Stimulated activated naive CD8-positive, alpha-beta T cell treated with anti-CD3 and anti-CD28 coated beads, Interleukin-15, Interleukin-2, amounts not matched to agents 100 ng/mL and 50 ng/mL, for 24 hours (primary cell): ENCODE measurements around the gene KRT39.

Experiments used
- H3K27ac Mint-ChIP-seq: one replicate; pipeline ENCODE4 v1.8.0; 2021; ENCODE audit warnings: mild to moderate bottlenecking, mixed read lengths
- H3K27me3 Mint-ChIP-seq: one replicate; pipeline ENCODE4 v1.8.0; 2021; ENCODE audit warnings: mixed read lengths
- H3K36me3 Mint-ChIP-seq: one replicate; pipeline ENCODE4 v1.8.0; 2021; ENCODE audit warnings: low read depth, mixed read lengths
- H3K4me1 Mint-ChIP-seq: one replicate; pipeline ENCODE4 v1.8.0; 2021; ENCODE audit warnings: low read depth, mixed read lengths
- H3K4me3 Mint-ChIP-seq: one replicate; pipeline ENCODE4 v1.8.0; 2021; ENCODE audit warnings: mild to moderate bottlenecking, mixed read lengths
- H3K9me3 Mint-ChIP-seq: one replicate; pipeline ENCODE4 v1.8.0; 2021; ENCODE audit warnings: mixed read lengths

KRT39 gene

GRCh38 chr17:40995116-40995515 lies 28.4 kb upstream of the KRT39 start:
- H3K9me3 Mint-ChIP-seq, result no peaks in the 10 kb centered on the region
- H3K4me1 Mint-ChIP-seq, result no peaks in the 10 kb centered on the region
- peaks cover 54% of the 10 kb centered on the region for H3K27me3 Mint-ChIP-seq
- no peak overlapping the region for H3K4me3 Mint-ChIP-seq
- no peak overlapping the region for H3K27ac Mint-ChIP-seq
- H3K36me3 Mint-ChIP-seq, result no peaks in the 10 kb centered on the region

GRCh38 chr17:40993839-40994238 lies 27.1 kb upstream of the KRT39 start, which contains the start of gene KRTAP3-3:
TSS of gene KRTAP3-3 (minus strand) at chr17:40994164. CDS start at chr17:40994097, 67 bp downstream.
- no peaks in the 10 kb centered on the region for H3K9me3 Mint-ChIP-seq
- no peak within 1 kb of the TSS for H3K27ac Mint-ChIP-seq
- no peaks in the 10 kb centered on the region for H3K36me3 Mint-ChIP-seq
- no peak within 1 kb of the TSS for H3K4me3 Mint-ChIP-seq
- H3K27me3 Mint-ChIP-seq, result peaks cover 46% of the 10 kb centered on the region
- H3K4me1 Mint-ChIP-seq, result no peaks in the 10 kb centered on the region

- Mint-ChIP-seq H3K4me1 (no peaks in the 10 kb centered on the region), H3K27me3 (peaks cover 42% of the 10 kb centered on the region), H3K4me3 (no peak overlapping the region), H3K36me3 (no peaks in the 10 kb centered on the region), H3K27ac (no peak overlapping the region), H3K9me3 (no peaks in the 10 kb centered on the region)
Observed at GRCh38 chr17:40993084-40993483, 26.3 kb upstream of the KRT39 start.

- H3K27ac Mint-ChIP-seq, result no peak overlapping the region
- no peaks in the 10 kb centered on the region for H3K9me3 Mint-ChIP-seq
- peaks cover 1% of the 10 kb centered on the region for H3K4me1 Mint-ChIP-seq
- peaks cover 39% of the 10 kb centered on the region for H3K27me3 Mint-ChIP-seq
- no peak overlapping the region for H3K4me3 Mint-ChIP-seq
- no peaks in the 10 kb centered on the region for H3K36me3 Mint-ChIP-seq
Observed at GRCh38 chr17:40992666-40993065, 25.9 kb upstream of the KRT39 start.

GRCh38 chr17:40986920-40987319 lies 20.2 kb upstream of the KRT39 start:
- Mint-ChIP-seq H3K4me3 (no peak overlapping the region), H3K27ac (no peak overlapping the region), H3K27me3 (peaks cover 19% of the 10 kb centered on the region), H3K9me3 (no peaks in the 10 kb centered on the region), H3K4me1 (peaks cover 3% of the 10 kb centered on the region), H3K36me3 (no peaks in the 10 kb centered on the region)

GRCh38 chr17:40984226-40984625 lies 17.5 kb upstream of the KRT39 start, which contains the start of gene KRT40:
TSS of gene KRT40 (minus strand) at chr17:40984326. CDS start at chr17:40984273, 53 bp downstream.
- no peaks in the 10 kb centered on the region for H3K36me3 Mint-ChIP-seq
- peaks cover 15% of the 10 kb centered on the region for H3K27me3 Mint-ChIP-seq
- H3K27ac Mint-ChIP-seq, result no peak within 1 kb of the TSS
- H3K4me3 Mint-ChIP-seq, result no peak within 1 kb of the TSS
- H3K9me3 Mint-ChIP-seq, result no peaks in the 10 kb centered on the region
- peaks cover 3% of the 10 kb centered on the region for H3K4me1 Mint-ChIP-seq

- Mint-ChIP-seq H3K4me1 (no peaks in the 10 kb centered on the region), H3K27ac (no peak overlapping the region), H3K4me3 (no peak overlapping the region), H3K9me3 (no peaks in the 10 kb centered on the region), H3K27me3 (peaks cover 15% of the 10 kb centered on the region), H3K36me3 (no peaks in the 10 kb centered on the region)
Observed at GRCh38 chr17:40981115-40981514, 14.4 kb upstream of the KRT39 start.

- Mint-ChIP-seq H3K36me3 (no peaks in the 10 kb centered on the region), H3K4me1 (no peaks in the 10 kb centered on the region), H3K9me3 (no peaks in the 10 kb centered on the region), H3K27ac (no peak overlapping the region), H3K4me3 (no peak overlapping the region), H3K27me3 (peaks cover 16% of the 10 kb centered on the region)
Observed at GRCh38 chr17:40980596-40980995, 13.8 kb upstream of the KRT39 start.

- Mint-ChIP-seq H3K4me1 (no peaks in the 10 kb centered on the region), H3K27ac (no peak overlapping the region), H3K27me3 (peaks cover 21% of the 10 kb centered on the region), H3K36me3 (no peaks in the 10 kb centered on the region), H3K4me3 (no peak overlapping the region), H3K9me3 (no peaks in the 10 kb centered on the region)
Observed at GRCh38 chr17:40980117-40980516, 13.4 kb upstream of the KRT39 start.

- Mint-ChIP-seq H3K27me3 (peaks cover 19% of the 10 kb centered on the region), H3K4me1 (no peaks in the 10 kb centered on the region), H3K36me3 (no peaks in the 10 kb centered on the region), H3K9me3 (no peaks in the 10 kb centered on the region), H3K27ac (no peak overlapping the region), H3K4me3 (no peak overlapping the region)
Observed at GRCh38 chr17:40978575-40979151, 11.9 kb upstream of the KRT39 start.

- no peaks in the 10 kb centered on the region for H3K9me3 Mint-ChIP-seq
- H3K4me1 Mint-ChIP-seq, result no peaks in the 10 kb centered on the region
- H3K27me3 Mint-ChIP-seq, result peaks cover 11% of the 10 kb centered on the region
- no peaks in the 10 kb centered on the region for H3K36me3 Mint-ChIP-seq
- no peak overlapping the region for H3K27ac Mint-ChIP-seq
- H3K4me3 Mint-ChIP-seq, result no peak overlapping the region
Observed at GRCh38 chr17:40975516-40975915, 8.8 kb upstream of the KRT39 start.

- H3K36me3 Mint-ChIP-seq, result no peaks in the 10 kb centered on the region
Observed at GRCh38 chr17:40974366-40974765, 7.6 kb upstream of the KRT39 start.

GRCh38 chr17:40967582-40967981 lies 834 bp upstream of the KRT39 start:
- peaks cover 10% of the 10 kb centered on the region for H3K27me3 Mint-ChIP-seq
- H3K4me1 Mint-ChIP-seq, result no peaks in the 10 kb centered on the region
- H3K4me3 Mint-ChIP-seq, result no peak overlapping the region
- H3K9me3 Mint-ChIP-seq, result no peaks in the 10 kb centered on the region
- H3K27ac Mint-ChIP-seq, result no peak overlapping the region
- H3K36me3 Mint-ChIP-seq, result no peaks in the 10 kb centered on the region

More at GRCh38 chr17:40974366-40974765, 7.6 kb upstream of the KRT39 start:
- no peak overlapping the region for H3K27ac Mint-ChIP-seq
- H3K4me1 Mint-ChIP-seq, result no peaks in the 10 kb centered on the region
- H3K27me3 Mint-ChIP-seq, result peaks cover 11% of the 10 kb centered on the region
- H3K4me3 Mint-ChIP-seq, result no peak overlapping the region
- H3K9me3 Mint-ChIP-seq, result no peaks in the 10 kb centered on the region

- no peak overlapping the region for H3K27ac Mint-ChIP-seq
- peaks cover 10% of the 10 kb centered on the region for H3K27me3 Mint-ChIP-seq
- H3K4me1 Mint-ChIP-seq, result no peaks in the 10 kb centered on the region
- H3K4me3 Mint-ChIP-seq, result no peak overlapping the region
- H3K36me3 Mint-ChIP-seq, result no peaks in the 10 kb centered on the region
- H3K9me3 Mint-ChIP-seq, result no peaks in the 10 kb centered on the region
Observed at GRCh38 chr17:40963838-40964237, 2.9 kb downstream of the KRT39 start.

GRCh38 chr17:40962059-40962561 lies 4.6 kb downstream of the KRT39 start:
- no peaks in the 10 kb centered on the region for H3K36me3 Mint-ChIP-seq
- no peak overlapping the region for H3K4me3 Mint-ChIP-seq
- peaks cover 10% of the 10 kb centered on the region for H3K27me3 Mint-ChIP-seq
- H3K27ac Mint-ChIP-seq, result no peak overlapping the region
- no peaks in the 10 kb centered on the region for H3K9me3 Mint-ChIP-seq
- no peaks in the 10 kb centered on the region for H3K4me1 Mint-ChIP-seq

GRCh38 chr17:40961591-40961990 lies 5.2 kb downstream of the KRT39 start:
- Mint-ChIP-seq H3K36me3 (no peaks in the 10 kb centered on the region), H3K4me1 (no peaks in the 10 kb centered on the region), H3K9me3 (no peaks in the 10 kb centered on the region), H3K27ac (no peak overlapping the region), H3K4me3 (no peak overlapping the region), H3K27me3 (peaks cover 10% of the 10 kb centered on the region)
